HepG2 (cell line): ENCODE measurements around the gene USB1. TPM values are rescaled to one million over a fixed set of nuclear protein-coding genes. Genes with fewer than 3 reads are reported as not detected.

Experiments used
- FOSL1 ChIP-seq: sonication (generic); formaldehyde crosslinking; IDR thresholded peaks from 2 replicates; pipeline ENCODE4 v1.9.0; 2021; ENCODE audit warnings: missing genetic modification reagents, borderline replicate concordance
- HNRNPLL ChIP-seq: fragments of 200-400 bp; formaldehyde crosslinking; IDR thresholded peaks from 2 replicates; pipeline ENCODE4 v1.6.1; 2017; ENCODE audit warnings: mild to moderate bottlenecking, low read depth, low read length; ENCODE audit not compliant: poor library complexity, severe bottlenecking
- MTF1 ChIP-seq: sonication (generic); formaldehyde crosslinking; IDR thresholded peaks from 2 replicates; pipeline ENCODE4 v1.5.0; 2020; ENCODE audit warnings: missing genetic modification reagents
- NR2C2 ChIP-seq: sonication (generic); formaldehyde crosslinking; IDR thresholded peaks from 2 replicates; pipeline ENCODE4 v1.4.0; 2020; ENCODE audit warnings: missing genetic modification reagents, mild to moderate bottlenecking, moderate library complexity, borderline replicate concordance
- RXRA ChIP-seq: sonication (generic); formaldehyde crosslinking; IDR thresholded peaks from 2 replicates; pipeline ENCODE4 v1.5.1; 2020; ENCODE audit warnings: missing genetic modification reagents
- ZFYVE20 ChIP-seq: sonication (generic); formaldehyde crosslinking; IDR thresholded peaks from 2 replicates; pipeline ENCODE4 v1.8.0; 2023; ENCODE audit warnings: low read depth, mild to moderate bottlenecking, moderate library complexity, missing genetic modification reagents, borderline replicate concordance
- ZNF260 ChIP-seq: sonication (generic); formaldehyde crosslinking; IDR thresholded peaks from 2 replicates; pipeline ENCODE4 v1.4.0; 2020; ENCODE audit warnings: missing genetic modification reagents, low read depth, mild to moderate bottlenecking, borderline replicate concordance
- ZNF749 ChIP-seq: sonication (generic); formaldehyde crosslinking; IDR thresholded peaks from 2 replicates; pipeline ENCODE4 v1.8.0; 2022; ENCODE audit warnings: mild to moderate bottlenecking, missing genetic modification reagents, moderate library complexity, borderline replicate concordance
- ZNF772 ChIP-seq: sonication (generic); formaldehyde crosslinking; IDR thresholded peaks from 2 replicates; pipeline ENCODE4 v1.5.0; 2020; ENCODE audit warnings: mild to moderate bottlenecking, missing genetic modification reagents
- ZNF839 ChIP-seq: sonication (generic); formaldehyde crosslinking; IDR thresholded peaks from 2 replicates; pipeline ENCODE4 v1.4.0; 2020; ENCODE audit warnings: missing genetic modification reagents, mild to moderate bottlenecking, borderline replicate concordance
- polyA plus RNA-seq, 8 experiments: library from polyadenylated mRNA; depleted of rRNA in 3 of 8; stranded (reverse) in 7 of 8; unstranded in 1 of 8; fragments of >200 nt; fragmentation: Illumina TruSeq in 4 of 8; extraction: Trizol in 4 of 8; gene quantifications; 2 replicates each; pipeline versions ENCODE4 v1.2.1 to v1.2.3, GENCODE V29; 2011 to 2016; ENCODE audit warnings: low read depth in 4 of 8, missing spikeins in 1 of 8, mixed read lengths in 1 of 8; ENCODE audit not compliant: insufficient read depth in 1 of 8
- total RNA-seq, 5 experiments: library from RNA; depleted of rRNA; stranded (reverse); fragments of >200 nt; fragmentation: Illumina TruSeq; extraction: Trizol; gene quantifications; 2 replicates each; pipeline ENCODE4 v1.2.3, GENCODE V29; 2016; ENCODE audit warnings: low read depth in 1 of 5
- TF ChIP-seq, protein P1 (sequence below): sonication (generic); formaldehyde crosslinking; IDR thresholded peaks from 2 replicates; pipeline ENCODE4 v1.5.1; 2020; ENCODE audit warnings: missing genetic modification reagents, mild to moderate bottlenecking, borderline replicate concordance
- TF ChIP-seq, protein P2 (sequence below): sonication (generic); formaldehyde crosslinking; IDR thresholded peaks from 2 replicates; pipeline ENCODE4 v1.4.0; 2020; ENCODE audit warnings: mild to moderate bottlenecking, missing genetic modification reagents
- TF ChIP-seq, protein P3 (sequence below): sonication (generic); formaldehyde crosslinking; IDR thresholded peaks from 2 replicates; pipeline ENCODE4 v1.4.0; 2020; ENCODE audit warnings: mild to moderate bottlenecking, missing genetic modification reagents

The USB1 gene
- total and polyA plus RNA-seq, 2 of the 13 experiments (the other 11 are each of a cell fraction or from before 2014, with no cell fraction given), result 16.7 to 65.4 TPM

DNA sequence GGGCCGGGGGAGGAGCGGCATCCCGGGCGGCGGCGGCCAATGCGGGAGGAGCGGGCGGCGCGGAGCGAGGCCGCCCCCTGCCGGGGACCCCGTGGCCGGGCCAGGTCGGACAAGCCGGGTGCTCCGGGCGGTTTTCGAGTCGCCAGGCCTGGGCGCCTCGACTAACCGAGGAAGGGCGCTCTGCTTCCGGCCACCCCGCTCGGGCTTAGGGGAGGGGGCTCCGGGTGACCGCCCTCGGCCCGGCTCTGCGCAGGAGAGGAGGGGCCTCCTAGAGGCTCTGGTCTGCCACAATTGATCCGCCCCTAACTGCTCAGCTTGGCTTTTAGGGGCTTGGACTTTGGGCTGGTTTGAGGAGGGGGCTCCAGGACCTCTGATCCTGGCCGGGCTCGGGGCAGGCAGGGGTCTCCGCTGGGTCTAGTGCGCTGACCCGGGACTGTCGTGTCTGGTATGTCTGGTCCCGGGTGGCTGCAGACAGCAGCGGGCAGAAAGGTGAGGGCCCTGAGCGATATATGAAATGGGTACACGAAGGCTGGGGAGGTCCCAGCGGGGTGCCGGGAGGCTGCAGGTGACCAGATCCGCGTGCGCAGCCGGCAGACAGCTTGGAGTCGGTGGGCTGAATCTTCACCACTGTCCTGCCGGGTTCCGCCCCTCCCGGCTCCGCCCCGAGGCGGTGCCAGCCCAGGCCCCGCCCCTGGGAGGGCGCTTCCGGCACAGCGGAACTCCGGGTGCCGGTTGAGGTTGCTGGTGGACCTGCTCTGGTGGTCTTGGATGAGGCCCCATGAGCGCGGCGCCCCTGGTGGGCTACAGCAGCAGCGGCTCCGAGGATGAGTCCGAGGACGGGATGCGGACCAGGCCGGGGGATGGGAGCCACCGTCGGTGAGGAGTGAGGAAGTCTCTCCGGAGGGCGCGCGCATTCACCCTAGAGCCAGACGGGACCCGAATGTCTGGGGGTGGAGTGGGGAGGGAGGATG, at the start of gene USB1 (continued):
- TF ChIP-seq, protein P1, sequence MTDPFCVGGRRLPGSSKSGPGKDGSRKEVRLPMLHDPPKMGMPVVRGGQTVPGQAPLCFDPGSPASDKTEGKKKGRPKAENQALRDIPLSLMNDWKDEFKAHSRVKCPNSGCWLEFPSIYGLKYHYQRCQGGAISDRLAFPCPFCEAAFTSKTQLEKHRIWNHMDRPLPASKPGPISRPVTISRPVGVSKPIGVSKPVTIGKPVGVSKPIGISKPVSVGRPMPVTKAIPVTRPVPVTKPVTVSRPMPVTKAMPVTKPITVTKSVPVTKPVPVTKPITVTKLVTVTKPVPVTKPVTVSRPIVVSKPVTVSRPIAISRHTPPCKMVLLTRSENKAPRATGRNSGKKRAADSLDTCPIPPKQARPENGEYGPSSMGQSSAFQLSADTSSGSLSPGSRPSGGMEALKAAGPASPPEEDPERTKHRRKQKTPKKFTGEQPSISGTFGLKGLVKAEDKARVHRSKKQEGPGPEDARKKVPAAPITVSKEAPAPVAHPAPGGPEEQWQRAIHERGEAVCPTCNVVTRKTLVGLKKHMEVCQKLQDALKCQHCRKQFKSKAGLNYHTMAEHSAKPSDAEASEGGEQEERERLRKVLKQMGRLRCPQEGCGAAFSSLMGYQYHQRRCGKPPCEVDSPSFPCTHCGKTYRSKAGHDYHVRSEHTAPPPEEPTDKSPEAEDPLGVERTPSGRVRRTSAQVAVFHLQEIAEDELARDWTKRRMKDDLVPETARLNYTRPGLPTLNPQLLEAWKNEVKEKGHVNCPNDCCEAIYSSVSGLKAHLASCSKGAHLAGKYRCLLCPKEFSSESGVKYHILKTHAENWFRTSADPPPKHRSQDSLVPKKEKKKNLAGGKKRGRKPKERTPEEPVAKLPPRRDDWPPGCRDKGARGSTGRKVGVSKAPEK (CRISPR knock-in tag), result peak; percentile 58; the same call in 1 of the 2 replicates
- TF ChIP-seq ZFYVE20 (CRISPR knock-in tag) (peak; percentile 73; the same call in 1 of the 2 replicates), ZNF772 (CRISPR knock-in tag) (peak; percentile 33), ZNF749 (CRISPR knock-in tag) (peak; percentile 31; the same call in 1 of the 2 replicates), HNRNPLL (peak; percentile 77), NR2C2 (CRISPR knock-in tag) (peak; percentile 53; the same call in 1 of the 2 replicates), MTF1 (CRISPR knock-in tag) (0 out of 2 replicates have a peak, but pooled peaks have one; percentile 13), ZNF260 (0 out of 2 replicates have a peak, but pooled peaks have one; percentile 0), FOSL1 (CRISPR knock-in tag) (0 out of 2 replicates have a peak, but pooled peaks have one; percentile 5), ZNF839 (CRISPR knock-in tag) (no peak), RXRA (peak; percentile 73; the same call in 1 of the 2 replicates)
- TF ChIP-seq, protein P2, sequence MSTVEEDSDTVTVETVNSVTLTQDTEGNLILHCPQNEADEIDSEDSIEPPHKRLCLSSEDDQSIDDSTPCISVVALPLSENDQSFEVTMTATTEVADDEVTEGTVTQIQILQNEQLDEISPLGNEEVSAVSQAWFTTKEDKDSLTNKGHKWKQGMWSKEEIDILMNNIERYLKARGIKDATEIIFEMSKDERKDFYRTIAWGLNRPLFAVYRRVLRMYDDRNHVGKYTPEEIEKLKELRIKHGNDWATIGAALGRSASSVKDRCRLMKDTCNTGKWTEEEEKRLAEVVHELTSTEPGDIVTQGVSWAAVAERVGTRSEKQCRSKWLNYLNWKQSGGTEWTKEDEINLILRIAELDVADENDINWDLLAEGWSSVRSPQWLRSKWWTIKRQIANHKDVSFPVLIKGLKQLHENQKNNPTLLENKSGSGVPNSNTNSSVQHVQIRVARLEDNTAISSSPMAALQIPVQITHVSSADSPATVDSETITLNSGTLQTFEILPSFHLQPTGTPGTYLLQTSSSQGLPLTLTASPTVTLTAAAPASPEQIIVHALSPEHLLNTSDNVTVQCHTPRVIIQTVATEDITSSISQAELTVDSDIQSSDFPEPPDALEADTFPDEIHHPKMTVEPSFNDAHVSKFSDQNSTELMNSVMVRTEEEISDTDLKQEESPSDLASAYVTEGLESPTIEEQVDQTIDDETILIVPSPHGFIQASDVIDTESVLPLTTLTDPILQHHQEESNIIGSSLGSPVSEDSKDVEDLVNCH (CRISPR knock-in tag), result no peak
- TF ChIP-seq, protein P3, sequence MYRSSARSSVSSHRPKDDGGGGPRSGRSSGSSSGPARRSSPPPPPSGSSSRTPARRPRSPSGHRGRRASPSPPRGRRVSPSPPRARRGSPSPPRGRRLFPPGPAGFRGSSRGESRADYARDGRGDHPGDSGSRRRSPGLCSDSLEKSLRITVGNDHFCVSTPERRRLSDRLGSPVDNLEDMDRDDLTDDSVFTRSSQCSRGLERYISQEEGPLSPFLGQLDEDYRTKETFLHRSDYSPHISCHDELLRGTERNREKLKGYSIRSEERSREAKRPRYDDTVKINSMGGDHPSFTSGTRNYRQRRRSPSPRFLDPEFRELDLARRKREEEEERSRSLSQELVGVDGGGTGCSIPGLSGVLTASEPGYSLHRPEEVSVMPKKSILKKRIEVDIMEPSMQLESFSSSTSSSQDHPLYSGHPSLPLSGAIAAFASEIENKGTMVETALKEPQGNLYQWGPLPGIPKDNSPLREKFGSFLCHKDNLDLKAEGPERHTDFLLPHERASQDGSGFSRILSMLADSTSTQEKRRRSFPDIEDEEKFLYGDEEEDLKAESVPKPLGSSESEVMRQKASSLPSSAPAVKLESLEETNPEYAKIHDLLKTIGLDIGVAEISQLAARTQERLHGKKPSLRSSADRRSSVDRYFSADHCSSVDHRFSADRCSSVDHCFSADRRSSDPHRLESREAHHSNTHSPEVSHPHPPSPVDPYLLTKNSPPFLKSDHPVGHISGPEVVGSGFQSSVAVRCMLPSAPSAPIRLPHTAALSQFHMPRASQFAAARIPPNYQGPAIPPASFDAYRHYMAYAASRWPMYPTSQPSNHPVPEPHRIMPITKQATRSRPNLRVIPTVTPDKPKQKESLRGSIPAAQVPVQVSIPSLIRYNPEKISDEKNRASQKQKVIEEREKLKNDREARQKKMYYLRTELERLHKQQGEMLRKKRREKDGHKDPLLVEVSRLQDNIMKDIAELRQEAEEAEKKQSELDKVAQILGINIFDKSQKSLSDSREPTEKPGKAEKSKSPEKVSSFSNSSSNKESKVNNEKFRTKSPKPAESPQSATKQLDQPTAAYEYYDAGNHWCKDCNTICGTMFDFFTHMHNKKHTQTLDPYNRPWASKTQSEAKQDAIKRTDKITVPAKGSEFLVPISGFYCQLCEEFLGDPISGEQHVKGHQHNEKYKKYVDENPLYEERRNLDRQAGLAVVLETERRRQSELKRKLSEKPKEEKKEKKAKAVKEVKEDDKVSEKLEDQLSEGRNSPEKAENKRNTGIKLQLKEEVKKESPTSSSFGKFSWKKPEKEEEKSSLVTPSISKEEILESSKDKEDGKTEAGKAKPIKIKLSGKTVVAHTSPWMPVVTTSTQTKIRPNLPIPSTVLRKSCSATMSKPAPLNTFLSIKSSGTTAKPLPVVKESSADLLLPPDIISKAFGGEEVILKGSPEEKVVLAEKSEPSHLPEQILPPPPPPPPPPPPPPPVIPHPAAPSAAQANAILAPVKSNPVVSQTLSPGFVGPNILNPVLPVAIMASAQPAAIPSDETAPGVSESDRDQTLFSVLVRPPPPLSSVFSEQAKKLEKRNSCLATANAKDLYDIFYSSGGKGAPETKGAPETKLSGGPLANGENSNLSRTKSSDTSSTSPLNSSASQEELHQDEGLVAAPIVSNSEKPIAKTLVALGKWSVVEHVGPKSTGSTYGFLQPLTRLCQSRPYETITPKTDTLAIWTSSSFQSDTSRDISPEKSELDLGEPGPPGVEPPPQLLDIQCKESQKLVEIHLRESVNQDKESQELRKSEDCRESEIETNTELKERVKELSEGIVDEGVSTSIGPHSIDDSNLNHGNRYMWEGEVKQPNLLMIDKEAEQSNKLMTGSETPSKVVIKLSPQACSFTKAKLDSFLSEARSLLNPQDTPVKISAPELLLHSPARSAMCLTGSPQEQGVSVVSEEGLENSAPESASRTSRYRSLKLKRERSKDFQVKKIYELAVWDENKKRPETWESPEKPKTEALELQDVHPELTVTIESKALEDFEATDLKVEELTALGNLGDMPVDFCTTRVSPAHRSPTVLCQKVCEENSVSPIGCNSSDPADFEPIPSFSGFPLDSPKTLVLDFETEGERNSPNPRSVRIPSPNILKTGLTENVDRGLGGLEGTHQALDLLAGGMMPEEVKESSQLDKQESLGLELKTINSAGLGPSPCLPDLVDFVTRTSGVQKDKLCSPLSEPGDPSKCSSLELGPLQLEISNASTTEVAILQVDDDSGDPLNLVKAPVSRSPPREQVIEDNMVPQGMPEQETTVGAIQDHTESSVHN (CRISPR knock-in tag), result peak; percentile 16; the same call in 1 of the 2 replicates
